AG09309 (cell line): ENCODE data around the gene PTPRG.

Source experiments
- DNase-seq: peaks from one replicate; pipeline ENCODE4 v3.0.0-alpha.2; 2010; ENCODE audit warnings: low read depth
- H3K4me3 ChIP-seq: 2 replicates; pipeline ENCODE4 v1.5.1; 2011; ENCODE audit warnings: mild to moderate bottlenecking, low read depth, low read length, moderate library complexity; ENCODE audit not compliant: control insufficient read depth
- TF ChIP-seq, protein P1 (sequence below): IDR thresholded peaks from 2 replicates; pipeline ENCODE4 v1.5.1; 2011; ENCODE audit warnings: mild to moderate bottlenecking, low read depth, low read length, inconsistent platforms; ENCODE audit not compliant: insufficient read depth, control insufficient read depth; ENCODE audit errors: missing control alignments

PTPRG gene

GRCh38 chr3:62259924-62260323 is 698.6 kb downstream of the PTPRG start:
- no peak overlapping the region for H3K4me3 ChIP-seq
- TF ChIP-seq, protein P1, sequence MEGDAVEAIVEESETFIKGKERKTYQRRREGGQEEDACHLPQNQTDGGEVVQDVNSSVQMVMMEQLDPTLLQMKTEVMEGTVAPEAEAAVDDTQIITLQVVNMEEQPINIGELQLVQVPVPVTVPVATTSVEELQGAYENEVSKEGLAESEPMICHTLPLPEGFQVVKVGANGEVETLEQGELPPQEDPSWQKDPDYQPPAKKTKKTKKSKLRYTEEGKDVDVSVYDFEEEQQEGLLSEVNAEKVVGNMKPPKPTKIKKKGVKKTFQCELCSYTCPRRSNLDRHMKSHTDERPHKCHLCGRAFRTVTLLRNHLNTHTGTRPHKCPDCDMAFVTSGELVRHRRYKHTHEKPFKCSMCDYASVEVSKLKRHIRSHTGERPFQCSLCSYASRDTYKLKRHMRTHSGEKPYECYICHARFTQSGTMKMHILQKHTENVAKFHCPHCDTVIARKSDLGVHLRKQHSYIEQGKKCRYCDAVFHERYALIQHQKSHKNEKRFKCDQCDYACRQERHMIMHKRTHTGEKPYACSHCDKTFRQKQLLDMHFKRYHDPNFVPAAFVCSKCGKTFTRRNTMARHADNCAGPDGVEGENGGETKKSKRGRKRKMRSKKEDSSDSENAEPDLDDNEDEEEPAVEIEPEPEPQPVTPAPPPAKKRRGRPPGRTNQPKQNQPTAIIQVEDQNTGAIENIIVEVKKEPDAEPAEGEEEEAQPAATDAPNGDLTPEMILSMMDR = no peak

DNA sequence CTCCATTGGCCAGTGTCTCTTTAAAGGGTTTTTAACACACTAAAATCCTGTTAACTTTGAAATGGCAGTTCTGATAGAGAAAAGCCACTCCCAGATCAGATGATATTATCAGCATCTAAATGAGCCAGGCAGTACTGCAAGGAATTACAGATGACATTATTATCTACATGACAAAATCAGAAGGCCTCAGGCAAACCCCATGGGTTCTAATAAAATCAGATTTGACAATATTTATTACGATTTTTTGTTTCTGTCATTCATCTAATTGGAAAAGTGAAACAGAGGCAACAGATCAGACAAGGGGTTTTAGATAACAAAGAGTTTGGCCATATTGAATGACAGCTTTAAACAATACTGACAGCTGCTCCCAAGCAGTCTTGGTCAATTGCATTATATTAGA is 699.3 kb downstream of the PTPRG start:
- TF ChIP-seq, protein P1 = no peak
- H3K4me3 ChIP-seq = no peak overlapping the region
- no peak for DNase-seq

More at GRCh38 chr3:62259924-62260323, 698.6 kb downstream of the PTPRG start:
- DNase-seq = no peak

- DNase-seq = no peak
- TF ChIP-seq, protein P1 = no peak
- H3K4me3 ChIP-seq = no peak overlapping the region
These were observed 699.8 kb downstream of the PTPRG start for GRCh38 chr3:62261121-62261520.

- no peak overlapping the region for H3K4me3 ChIP-seq
- DNase-seq = no peak
- TF ChIP-seq, protein P1 = no peak
These were observed 700.4 kb downstream of the PTPRG start for GRCh38 chr3:62261736-62262135.

- DNase-seq = no peak
- H3K4me3 ChIP-seq = no peak overlapping the region
- TF ChIP-seq, protein P1 = no peak
These were observed 704.2 kb downstream of the PTPRG start for GRCh38 chr3:62265528-62265927.

GRCh38 chr3:62266668-62267283 is 705.4 kb downstream of the PTPRG start:
- TF ChIP-seq, protein P1 = no peak
- no peak for DNase-seq
- H3K4me3 ChIP-seq = no peak overlapping the region
